Naive B cell (primary cell): ENCODE results near the gene HOXC10. TPM values are rescaled to one million over a fixed set of nuclear protein-coding genes. Genes with fewer than 3 reads are reported as not detected.

Experiments
- ATAC-seq, 2 donors: fragments of 150-1000 bp; cut with Tn5 transposase; 2 replicates each; pipeline ENCODE4 v1.10.0; 2021; ENCODE audit warnings: low read depth in 2 of 2, mild to moderate bottlenecking in 2 of 2, moderate library complexity in 2 of 2
- DNase-seq: peaks from one replicate; pipeline ENCODE4 v3.0.0; 2022
- H3K27ac Mint-ChIP-seq, 6 donors: one replicate each; pipeline ENCODE4 v1.8.0; 2020 to 2022; ENCODE audit warnings: mild to moderate bottlenecking in 6 of 6, mixed read lengths in 6 of 6, moderate library complexity in 5 of 6, inconsistent platforms in 2 of 6
- H3K27me3 Mint-ChIP-seq, 3 donors: one replicate each; pipeline ENCODE4 v1.8.0; 2021 to 2022; ENCODE audit warnings: mixed read lengths in 3 of 3, mild to moderate bottlenecking in 1 of 3
- H3K36me3 Mint-ChIP-seq, 2 donors: one replicate each; pipeline ENCODE4 v1.8.0; 2020 to 2022; ENCODE audit warnings: mixed read lengths in 2 of 2, inconsistent platforms in 1 of 2, mild to moderate bottlenecking in 1 of 2
- H3K4me1 Mint-ChIP-seq, 3 donors: one replicate each; pipeline ENCODE4 v1.8.0; 2020 to 2022; ENCODE audit warnings: mixed read lengths in 3 of 3, inconsistent platforms in 1 of 3, mild to moderate bottlenecking in 1 of 3, moderate library complexity in 1 of 3
- H3K4me3 Mint-ChIP-seq, 8 donors: one replicate each; pipeline ENCODE4 v1.8.0; 2020 to 2022; ENCODE audit warnings: mild to moderate bottlenecking in 8 of 8, mixed read lengths in 8 of 8, moderate library complexity in 8 of 8, inconsistent platforms in 2 of 8
- H3K9me3 Mint-ChIP-seq, 7 donors: one replicate each; pipeline ENCODE4 v1.8.0; 2020 to 2022; ENCODE audit warnings: mixed read lengths in 7 of 7, mild to moderate bottlenecking in 5 of 7, inconsistent platforms in 2 of 7, moderate library complexity in 1 of 7
- polyA plus RNA-seq, 6 donors: library from polyadenylated mRNA; unstranded; fragments of 300-500 nt; fragmentation: Illumina TruSeq; gene quantifications; one replicate each; pipeline ENCODE4 v1.2.3, GENCODE V29; 2021; ENCODE audit warnings: low read depth in 6 of 6

The HOXC10 gene
- polyA plus RNA-seq, 6 donors from 2014 or later = not detected

- peak overlapping the region in 1 of 8 donors; percentile 40 for H3K4me3 Mint-ChIP-seq
- ATAC-seq (no peak), DNase-seq (no peak)
- H3K36me3 Mint-ChIP-seq = no peaks in the 10 kb centered on the region
- peak overlapping the region in 2 of 6 donors; percentile 36 to 53 for H3K27ac Mint-ChIP-seq
- H3K9me3 Mint-ChIP-seq = peaks cover 0 to 3% (median 0%) of the 10 kb centered on the region in 7 donors
- H3K4me1 Mint-ChIP-seq = peaks cover 14 to 25% (median 19%) of the 10 kb centered on the region in 3 donors
- H3K27me3 Mint-ChIP-seq = peaks cover 78 to 94% (median 93%) of the 10 kb centered on the region in 3 donors
Observed at GRCh38 chr12:54026640-54027441, 41.9 kb downstream of the HOXC10 start.

DNA sequence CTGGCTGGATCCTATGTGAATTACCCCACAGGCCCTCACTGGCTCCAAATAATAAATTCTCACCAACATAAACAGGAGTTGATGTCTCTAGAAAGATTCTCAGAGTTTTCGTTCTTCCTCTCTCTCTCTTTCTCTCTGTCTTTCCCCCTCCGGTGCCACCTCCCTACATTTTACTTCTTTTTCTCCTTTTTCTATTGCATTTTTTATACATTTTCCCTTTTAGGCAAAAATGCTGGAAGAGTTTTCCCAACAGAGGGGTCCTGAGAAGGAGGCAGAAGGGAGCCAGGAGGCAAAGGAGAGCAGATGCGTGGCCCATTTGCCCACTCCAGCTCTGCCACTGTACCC lies 42.5 kb downstream of the HOXC10 start:
- ATAC-seq = no peak
- peaks cover 0 to 3% (median 0%) of the 10 kb centered on the region in 7 donors for H3K9me3 Mint-ChIP-seq
- H3K4me3 Mint-ChIP-seq = no peak overlapping the region
- no peak overlapping the region for H3K27ac Mint-ChIP-seq
- no peaks in the 10 kb centered on the region for H3K36me3 Mint-ChIP-seq
- peaks cover 18 to 28% (median 20%) of the 10 kb centered on the region in 3 donors for H3K4me1 Mint-ChIP-seq
- peaks cover 78 to 94% (median 93%) of the 10 kb centered on the region in 3 donors for H3K27me3 Mint-ChIP-seq
- DNase-seq = no peak

DNA sequence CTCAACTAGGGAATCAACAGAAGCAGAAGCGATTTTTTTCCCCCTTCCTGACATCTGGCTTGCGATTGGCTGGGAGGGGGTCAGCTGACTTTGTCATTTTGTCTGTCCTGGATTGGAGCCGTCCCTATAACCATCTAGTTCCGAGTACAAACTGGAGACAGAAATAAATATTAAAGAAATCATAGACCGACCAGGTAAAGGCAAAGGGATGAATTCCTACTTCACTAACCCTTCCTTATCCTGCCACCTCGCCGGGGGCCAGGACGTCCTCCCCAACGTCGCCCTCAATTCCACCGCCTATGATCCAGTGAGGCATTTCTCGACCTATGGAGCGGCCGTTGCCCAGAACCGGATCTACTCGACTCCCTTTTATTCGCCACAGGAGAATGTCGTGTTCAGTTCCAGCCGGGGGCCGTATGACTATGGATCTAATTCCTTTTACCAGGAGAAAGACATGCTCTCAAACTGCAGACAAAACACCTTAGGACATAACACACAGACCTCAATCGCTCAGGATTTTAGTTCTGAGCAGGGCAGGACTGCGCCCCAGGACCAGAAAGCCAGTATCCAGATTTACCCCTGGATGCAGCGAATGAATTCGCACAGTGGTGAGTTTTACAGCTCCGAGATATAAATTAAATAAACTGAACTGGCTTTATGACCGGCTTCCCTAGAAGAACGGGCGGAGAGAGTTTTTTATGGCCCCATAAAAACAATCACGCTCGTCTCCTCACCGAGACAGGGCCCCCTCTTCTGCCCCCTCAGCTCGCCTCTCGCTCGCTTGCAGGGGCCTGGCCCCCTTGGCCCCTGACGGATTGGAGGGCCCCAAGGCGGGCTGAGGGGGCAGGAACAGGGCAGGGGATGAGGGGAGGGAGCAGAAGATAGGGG lies 43.6 kb downstream of the HOXC10 start, which contains the start of gene HOXC6:
TSS of gene HOXC6 (plus strand) at position 127 of the 888 bp plus-strand sequence. CDS start at position 209, 82 bp downstream.
- Mint-ChIP-seq H3K4me3 (peak within 1 kb of the TSS in 3 of 8 donors; percentile 38 to 53 (median 39)), H3K4me1 (peaks cover 26 to 38% (median 26%) of the 10 kb centered on the region in 3 donors), H3K27ac (peak within 1 kb of the TSS in 2 of 6 donors; percentile 42 to 49), H3K27me3 (peaks cover 78 to 94% (median 93%) of the 10 kb centered on the region in 3 donors), H3K36me3 (no peaks in the 10 kb centered on the region), H3K9me3 (peaks cover 0 to 7% (median 5%) of the 10 kb centered on the region in 7 donors)
- DNase-seq = no peak
- ATAC-seq = no peak

GRCh38 chr12:54029529-54030441 lies 44.8 kb downstream of the HOXC10 start:
- peaks cover 26 to 39% (median 32%) of the 10 kb centered on the region in 3 donors for H3K4me1 Mint-ChIP-seq
- peak overlapping the region in 2 of 6 donors; percentile 65 to 93 for H3K27ac Mint-ChIP-seq
- ATAC-seq (no peak), DNase-seq (no peak)
- H3K36me3 Mint-ChIP-seq = no peaks in the 10 kb centered on the region
- H3K27me3 Mint-ChIP-seq = peaks cover 76 to 92% (median 90%) of the 10 kb centered on the region in 3 donors
- peak overlapping the region in 4 of 8 donors; percentile 29 to 72 (median 51) for H3K4me3 Mint-ChIP-seq
- H3K9me3 Mint-ChIP-seq = peaks cover 0 to 8% (median 5%) of the 10 kb centered on the region in 7 donors

- H3K36me3 Mint-ChIP-seq = no peaks in the 10 kb centered on the region
- peaks cover 0 to 8% (median 5%) of the 10 kb centered on the region in 7 donors for H3K9me3 Mint-ChIP-seq
- H3K4me3 Mint-ChIP-seq = peak overlapping the region in 1 of 8 donors; percentile 30
- no peak overlapping the region for H3K27ac Mint-ChIP-seq
- no peak for ATAC-seq
- no peak for DNase-seq
- peaks cover 77 to 92% (median 90%) of the 10 kb centered on the region in 3 donors for H3K27me3 Mint-ChIP-seq
- peaks cover 30 to 42% (median 35%) of the 10 kb centered on the region in 3 donors for H3K4me1 Mint-ChIP-seq
Observed at GRCh38 chr12:54030442-54030801, 45.5 kb downstream of the HOXC10 start.

DNA sequence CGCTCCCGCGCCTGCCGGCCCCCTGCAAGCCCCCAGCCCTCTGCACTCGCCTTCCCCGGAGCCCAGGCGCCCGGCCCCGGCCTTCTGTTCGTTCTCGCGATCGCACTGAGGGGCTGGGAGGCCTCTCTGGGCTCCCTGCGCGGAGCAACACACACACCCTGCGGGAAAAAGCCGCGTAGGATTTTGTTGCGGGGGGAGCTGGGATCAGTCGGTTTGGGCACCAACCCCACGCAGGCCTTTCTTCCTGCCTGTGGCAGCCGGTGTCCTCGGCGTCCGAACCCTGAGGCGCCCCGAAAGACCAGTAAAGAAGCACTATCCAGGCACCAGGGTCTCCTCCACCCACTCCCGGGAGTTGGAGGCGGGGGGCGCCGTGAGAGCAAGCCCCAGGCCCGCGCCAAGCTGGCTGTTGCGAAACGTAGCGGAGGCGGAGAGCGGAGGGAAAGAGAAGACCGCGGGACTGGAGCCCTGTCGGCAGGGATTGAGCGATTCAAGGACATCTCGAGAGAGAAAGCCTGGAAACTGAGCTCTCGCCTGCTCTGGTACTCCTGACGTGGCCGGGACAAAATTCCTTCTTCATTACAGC lies 46.0 kb downstream of the HOXC10 start:
- H3K36me3 Mint-ChIP-seq = no peaks in the 10 kb centered on the region
- peak overlapping the region in 2 of 6 donors; percentile 47 to 78 for H3K27ac Mint-ChIP-seq
- peak overlapping the region in 1 of 8 donors; percentile 43 for H3K4me3 Mint-ChIP-seq
- no peak for ATAC-seq
- peaks cover 30 to 42% (median 35%) of the 10 kb centered on the region in 3 donors for H3K4me1 Mint-ChIP-seq
- peaks cover 0 to 8% (median 5%) of the 10 kb centered on the region in 7 donors for H3K9me3 Mint-ChIP-seq
- H3K27me3 Mint-ChIP-seq = peaks cover 77 to 92% (median 90%) of the 10 kb centered on the region in 3 donors
- DNase-seq = no peak

- H3K4me1 Mint-ChIP-seq = peaks cover 31 to 40% (median 35%) of the 10 kb centered on the region in 3 donors
- peaks cover 78 to 92% (median 90%) of the 10 kb centered on the region in 3 donors for H3K27me3 Mint-ChIP-seq
- peak overlapping the region in 2 of 6 donors; percentile 22 to 52 for H3K27ac Mint-ChIP-seq
- peaks cover 0 to 8% (median 5%) of the 10 kb centered on the region in 7 donors for H3K9me3 Mint-ChIP-seq
- H3K4me3 Mint-ChIP-seq = peak overlapping the region in 1 of 8 donors; percentile 75
- H3K36me3 Mint-ChIP-seq = no peaks in the 10 kb centered on the region
- ATAC-seq (no peak), DNase-seq (no peak)
Observed at GRCh38 chr12:54031480-54031879, 46.5 kb downstream of the HOXC10 start.

GRCh38 chr12:54032086-54032619 lies 47.2 kb downstream of the HOXC10 start:
- H3K27ac Mint-ChIP-seq = peak overlapping the region in 4 of 6 donors; percentile 22 to 94 (median 64)
- H3K9me3 Mint-ChIP-seq = peaks cover 0 to 8% (median 5%) of the 10 kb centered on the region in 7 donors
- no peak for DNase-seq
- no peaks in the 10 kb centered on the region for H3K36me3 Mint-ChIP-seq
- H3K4me1 Mint-ChIP-seq = peaks cover 30 to 35% (median 31%) of the 10 kb centered on the region in 3 donors
- peak overlapping the region in 5 of 8 donors; percentile 6 to 82 (median 75) for H3K4me3 Mint-ChIP-seq
- peaks cover 78 to 92% (median 90%) of the 10 kb centered on the region in 3 donors for H3K27me3 Mint-ChIP-seq
- ATAC-seq = no peak

DNA sequence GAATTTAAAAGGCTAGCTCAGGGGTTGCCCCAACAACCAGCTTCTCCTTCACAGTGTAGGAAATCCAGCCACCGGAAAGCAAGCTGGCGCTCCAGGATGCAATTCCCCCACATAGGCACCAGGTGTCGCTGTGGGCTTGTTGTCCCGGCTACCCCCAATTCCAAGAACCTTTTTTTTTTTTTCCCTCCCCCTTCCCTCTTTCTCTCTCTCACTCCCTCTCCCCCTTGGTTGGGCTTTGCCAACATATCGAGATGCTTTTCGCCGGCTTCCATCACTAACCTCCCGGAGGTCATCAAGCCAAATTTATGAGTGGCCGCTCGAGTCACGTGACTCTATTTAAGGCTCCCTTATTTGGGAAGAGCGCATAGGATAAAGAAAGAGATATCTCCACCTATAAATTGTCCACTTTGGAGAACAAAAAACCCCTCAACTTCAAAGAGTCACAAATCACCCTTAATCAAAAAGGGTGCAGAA lies 47.7 kb downstream of the HOXC10 start, which contains the start of gene HOXC5:
TSS of gene HOXC5 (plus strand) at position 424 of the 474 bp plus-strand sequence. CDS start 73 bp downstream, outside the sequence.
- H3K27ac Mint-ChIP-seq = peak within 1 kb of the TSS in 5 of 6 donors; percentile 19 to 94 (median 88)
- H3K4me3 Mint-ChIP-seq = peak within 1 kb of the TSS; percentile 75 to 87 (median 80)
- peaks cover 30 to 32% (median 30%) of the 10 kb centered on the region in 3 donors for H3K4me1 Mint-ChIP-seq
- H3K27me3 Mint-ChIP-seq = peaks cover 78 to 92% (median 90%) of the 10 kb centered on the region in 3 donors
- peak; percentile 35 to 36 for ATAC-seq
- DNase-seq = peak; percentile 53
- H3K9me3 Mint-ChIP-seq = peaks cover 0 to 8% (median 5%) of the 10 kb centered on the region in 7 donors
- H3K36me3 Mint-ChIP-seq = no peaks in the 10 kb centered on the region

DNA sequence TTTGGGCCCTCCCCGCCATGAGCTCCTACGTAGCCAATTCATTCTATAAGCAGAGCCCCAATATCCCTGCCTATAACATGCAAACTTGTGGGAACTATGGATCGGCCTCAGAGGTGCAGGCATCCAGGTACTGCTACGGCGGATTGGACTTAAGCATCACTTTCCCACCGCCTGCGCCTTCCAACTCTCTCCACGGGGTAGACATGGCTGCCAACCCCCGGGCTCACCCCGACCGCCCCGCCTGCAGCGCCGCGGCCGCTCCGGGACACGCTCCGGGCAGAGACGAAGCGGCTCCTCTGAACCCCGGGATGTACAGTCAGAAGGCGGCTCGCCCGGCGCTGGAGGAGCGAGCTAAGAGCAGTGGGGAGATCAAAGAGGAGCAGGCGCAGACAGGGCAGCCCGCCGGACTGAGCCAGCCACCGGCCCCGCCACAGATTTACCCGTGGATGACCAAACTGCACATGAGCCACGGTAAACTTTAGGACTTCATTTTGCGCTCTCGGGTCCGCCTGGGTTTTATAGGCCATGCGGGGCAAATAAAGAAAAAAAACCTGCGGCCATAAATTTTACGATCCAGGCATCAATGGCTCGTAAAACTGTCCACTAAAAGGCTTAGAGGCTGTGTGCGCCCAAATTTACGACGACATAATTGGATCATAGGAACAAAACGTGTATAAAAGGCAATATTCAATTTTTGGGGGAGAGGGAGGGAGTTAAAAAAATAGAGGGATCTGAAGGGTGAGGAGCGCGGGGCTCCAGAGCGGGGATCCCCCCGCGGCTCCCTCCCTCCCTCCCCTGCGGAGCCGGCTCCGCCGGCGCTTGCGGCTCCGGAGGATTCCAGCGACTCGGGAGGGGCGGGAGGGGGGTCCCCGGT lies 48.4 kb downstream of the HOXC10 start:
- H3K27me3 Mint-ChIP-seq = peaks cover 79 to 92% (median 90%) of the 10 kb centered on the region in 3 donors
- peak overlapping the region; percentile 75 to 87 (median 80) for H3K4me3 Mint-ChIP-seq
- DNase-seq (no peak), ATAC-seq (peak in 1 of 2 donors; percentile 14)
- H3K9me3 Mint-ChIP-seq = peaks cover 0 to 8% (median 5%) of the 10 kb centered on the region in 7 donors
- H3K4me1 Mint-ChIP-seq = peaks cover 28 to 30% (median 30%) of the 10 kb centered on the region in 3 donors
- H3K27ac Mint-ChIP-seq = peak overlapping the region in 4 of 6 donors; percentile 28 to 94 (median 91)
- H3K36me3 Mint-ChIP-seq = no peaks in the 10 kb centered on the region
